ENCODE results near the gene MUL1.
A peak's percentile ranks its signal among the peaks of the same experiment; 100 is the strongest.

Gene MUL1

DNA sequence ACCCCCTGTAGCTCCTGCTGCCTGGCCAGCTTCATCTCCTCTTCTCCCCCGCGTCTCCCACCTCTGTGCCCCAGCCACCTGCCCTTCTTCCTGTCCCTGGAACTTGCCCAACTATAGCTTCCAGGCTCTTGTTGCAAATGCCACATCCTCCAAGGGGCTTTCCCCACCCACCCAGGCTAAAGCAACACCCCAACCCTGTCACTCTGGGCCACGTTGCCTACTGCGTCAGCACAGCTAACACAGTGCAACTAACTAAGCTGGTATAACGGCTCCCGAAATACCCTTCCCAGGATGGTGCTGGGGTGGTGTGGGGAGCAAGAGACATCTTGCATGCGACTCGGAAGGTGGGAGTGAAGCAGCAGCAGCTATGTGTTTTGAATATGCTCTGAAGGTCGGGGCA, 41.7 kb downstream of the MUL1 start:
- DNase-seq: peak; percentile 39

DNA sequence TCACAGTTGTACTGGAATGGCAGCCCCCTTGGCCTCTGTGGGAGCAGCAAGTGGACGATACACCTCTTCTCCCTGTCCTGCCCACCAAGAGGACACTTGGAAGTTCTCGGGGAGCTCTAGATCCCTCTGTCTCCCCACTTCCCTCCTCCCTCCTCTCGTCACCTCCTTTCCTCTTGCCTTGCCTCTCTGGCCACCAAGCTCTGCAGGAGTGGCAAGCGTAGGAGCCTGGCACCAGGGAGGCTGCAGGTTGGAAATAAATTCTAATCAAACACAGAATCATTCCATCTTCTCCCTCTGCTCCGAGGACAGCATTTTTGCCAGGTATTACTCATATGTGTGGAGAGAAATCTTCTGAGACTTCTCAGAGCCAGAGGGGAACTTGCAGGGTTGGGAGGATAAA, 42.8 kb downstream of the MUL1 start:
- DNase-seq: no peak

DNA sequence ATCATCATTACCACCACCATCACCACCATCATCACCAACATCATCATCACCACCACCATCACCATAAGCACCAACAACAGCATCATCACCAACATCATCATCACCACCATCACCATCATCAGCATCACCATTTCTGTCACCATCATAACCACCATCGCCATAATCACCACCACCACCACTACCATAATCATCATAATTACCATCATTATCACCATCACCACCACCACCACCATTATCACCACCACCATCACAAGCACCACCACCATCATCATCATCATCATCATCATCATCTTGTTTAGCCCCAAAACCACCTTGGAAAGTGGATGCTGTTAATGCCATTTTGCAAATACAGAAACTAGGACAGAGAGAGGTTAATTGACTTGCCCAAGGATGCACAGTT, 44.4 kb downstream of the MUL1 start:
- no peak for DNase-seq

DNA sequence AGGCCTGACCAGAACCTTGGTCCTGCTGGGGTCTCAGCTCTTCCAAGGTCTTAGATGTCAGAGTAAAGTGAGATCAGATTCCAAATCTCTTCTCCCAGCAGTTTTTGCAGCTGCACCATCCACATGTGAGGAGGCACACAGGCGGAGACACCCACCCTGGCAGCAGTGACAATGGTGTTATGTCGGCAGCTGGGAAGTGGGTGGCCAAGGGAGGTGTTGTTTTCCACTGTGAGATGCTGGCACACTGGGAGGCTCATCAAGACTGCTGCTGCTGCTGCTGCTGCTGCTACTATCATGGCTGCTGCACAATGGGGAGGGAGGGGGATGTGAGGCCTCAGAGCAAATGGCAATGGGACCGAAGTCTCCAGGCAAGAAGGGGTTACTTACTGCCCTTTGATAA, 45.6 kb downstream of the MUL1 start:
- no peak for DNase-seq

DNA sequence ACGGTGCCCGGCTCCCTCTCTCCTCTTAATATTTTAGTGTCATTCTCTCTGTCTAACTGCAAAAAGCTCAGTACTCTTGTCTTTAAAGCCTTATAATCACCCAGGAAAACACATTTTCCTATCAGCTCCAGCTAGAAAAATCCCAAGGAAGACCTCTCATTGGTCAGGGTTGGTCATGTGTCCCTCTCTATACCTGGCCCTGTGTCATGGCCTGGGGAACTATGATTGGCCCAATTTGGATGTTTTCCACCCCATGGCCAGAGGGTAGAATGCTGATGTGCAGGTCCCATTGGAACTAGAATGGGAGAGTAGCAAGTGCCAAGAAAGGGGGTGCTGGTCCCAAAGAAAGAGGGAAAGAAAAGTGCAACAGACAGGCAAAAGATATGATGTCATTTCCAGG, 49.2 kb downstream of the MUL1 start:
- DNase-seq: no peak

DNA sequence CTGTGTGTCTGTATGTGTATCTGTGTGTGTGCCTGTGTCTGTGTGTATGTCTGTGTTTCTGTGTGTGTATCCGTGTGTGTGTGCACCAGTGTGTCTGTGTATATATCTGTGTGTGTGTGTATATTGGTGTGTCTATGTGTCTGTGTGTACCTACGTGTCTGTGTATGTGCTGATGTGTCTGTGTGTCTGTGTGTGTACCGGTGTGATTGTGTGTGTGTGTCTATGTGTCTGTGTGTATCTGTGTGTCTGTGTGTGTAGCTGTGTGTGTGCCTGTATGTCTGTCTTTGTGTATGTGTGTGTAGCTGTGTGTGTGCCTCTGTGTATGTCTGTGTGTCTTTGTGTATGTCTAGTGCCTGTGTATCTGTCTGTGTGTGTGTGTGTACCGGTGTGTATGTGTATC, 53.9 kb downstream of the MUL1 start:
- DNase-seq: no peak

DNA sequence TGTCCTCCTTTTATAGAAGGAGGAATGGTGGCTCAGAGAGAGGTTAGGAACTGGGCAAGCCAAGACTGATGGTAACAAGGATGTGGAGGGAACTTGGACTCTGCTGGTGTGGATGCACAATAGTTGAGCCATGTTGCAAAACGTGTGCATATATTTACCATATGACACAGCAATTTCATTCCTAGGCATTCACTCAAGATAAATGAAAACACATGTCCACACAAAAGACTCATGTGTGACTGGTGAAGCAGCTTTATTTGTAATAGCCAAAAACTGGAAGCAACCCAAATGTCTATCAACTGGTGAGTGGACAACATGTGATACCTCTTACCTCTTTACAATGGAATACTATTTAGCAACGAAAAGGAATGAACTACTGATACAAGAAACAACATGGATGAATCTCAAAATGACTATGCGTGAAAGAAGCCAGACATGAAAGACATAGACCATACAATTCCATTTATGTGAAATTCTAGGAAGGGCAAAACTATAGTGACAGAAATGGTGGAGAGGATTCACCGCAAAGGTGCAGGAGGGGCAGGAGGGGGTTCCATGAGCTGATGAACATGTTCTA, 58.1 kb downstream of the MUL1 start:
- no peak for DNase-seq
